HepG2 (cell line): ENCODE results near the gene CALY. TPM values are rescaled to one million over a fixed set of nuclear protein-coding genes. Genes with fewer than 3 reads are reported as not detected.

Source experiments
- ARID2 ChIP-seq: sonication (generic); formaldehyde crosslinking; IDR thresholded peaks from 2 replicates; pipeline ENCODE4 v1.8.1; 2022; ENCODE audit warnings: mild to moderate bottlenecking, missing genetic modification reagents, borderline replicate concordance
- CBFB ChIP-seq: sonication (generic); formaldehyde crosslinking; IDR thresholded peaks from 2 replicates; pipeline ENCODE4 v1.4.0; 2020; ENCODE audit warnings: missing genetic modification reagents
- DZIP1 ChIP-seq: sonication (generic); formaldehyde crosslinking; IDR thresholded peaks from 2 replicates; pipeline ENCODE4 v1.5.0; 2020; ENCODE audit warnings: mild to moderate bottlenecking, missing genetic modification reagents
- EEA1 ChIP-seq: sonication (generic); formaldehyde crosslinking; IDR thresholded peaks from 2 replicates; pipeline ENCODE4 v1.5.1; 2020; ENCODE audit warnings: mild to moderate bottlenecking, missing genetic modification reagents, borderline replicate concordance
- HMGXB4 ChIP-seq, 2 experiments: sonication (generic) in 1 of 2; formaldehyde crosslinking in 1 of 2; IDR thresholded peaks; 2 replicates each; pipeline versions ENCODE4 v1.4.0 to v1.6.1; 2018 to 2020; ENCODE audit warnings: missing genetic modification reagents in 2 of 2, borderline replicate concordance in 1 of 2, low read depth in 1 of 2, mild to moderate bottlenecking in 1 of 2, missing biosample characterization in 1 of 2
- HNRNPH1 ChIP-seq: fragments of 200-400 bp; formaldehyde crosslinking; optimal IDR thresholded peaks from 2 replicates; pipeline ENCODE3; 2017; ENCODE audit warnings: mild to moderate bottlenecking, low read depth, low read length
- HNRNPUL1 ChIP-seq: fragments of 200-400 bp; formaldehyde crosslinking; IDR thresholded peaks from 2 replicates; pipeline ENCODE4 v1.6.1; 2017; ENCODE audit warnings: low read depth, mild to moderate bottlenecking, low read length, moderate library complexity
- MAFF ChIP-seq: IDR thresholded peaks from 2 replicates; pipeline ENCODE4 v1.6.1; 2011; ENCODE audit warnings: low read depth, low read length, improper control_type of control experiment
- MED8 ChIP-seq: sonication (generic); formaldehyde crosslinking; IDR thresholded peaks from 2 replicates; pipeline ENCODE4 v1.8.1; 2023; ENCODE audit warnings: mild to moderate bottlenecking, missing genetic modification reagents; ENCODE audit not compliant: insufficient replicate concordance
- PREB ChIP-seq: sonication (generic); formaldehyde crosslinking; IDR thresholded peaks from 2 replicates; pipeline ENCODE4 v1.4.0; 2020; ENCODE audit warnings: missing genetic modification reagents
- RNF219 ChIP-seq: sonication (generic); formaldehyde crosslinking; IDR thresholded peaks from 2 replicates; pipeline ENCODE4 v1.5.0; 2020; ENCODE audit warnings: mild to moderate bottlenecking, missing genetic modification reagents
- USF2 ChIP-seq, 2 experiments: sonication (generic) in 1 of 2; formaldehyde crosslinking in 1 of 2; IDR thresholded peaks; 2 replicates each; pipeline versions ENCODE4 v1.5.1 to v1.6.1; 2011 to 2020; ENCODE audit warnings: borderline replicate concordance in 1 of 2, low read depth in 1 of 2, low read length in 1 of 2, mild to moderate bottlenecking in 1 of 2, missing genetic modification reagents in 1 of 2, moderate library complexity in 1 of 2
- ZC3H13 ChIP-seq: sonication (generic); formaldehyde crosslinking; IDR thresholded peaks from 2 replicates; pipeline ENCODE4 v1.8.1; 2023; ENCODE audit warnings: mild to moderate bottlenecking, missing genetic modification reagents, moderate library complexity
- ZFAT ChIP-seq: sonication (generic); formaldehyde crosslinking; conservative IDR thresholded peaks from 2 replicates; pipeline ENCODE4 v1.8.1; 2023; ENCODE audit warnings: missing genetic modification reagents, inconsistent platforms
- ZNF256 ChIP-seq: sonication (generic); formaldehyde crosslinking; conservative IDR thresholded peaks from 2 replicates; pipeline ENCODE4 v1.4.0; 2020; ENCODE audit warnings: missing genetic modification reagents
- ZNF546 ChIP-seq: sonication (generic); formaldehyde crosslinking; conservative IDR thresholded peaks from 2 replicates; pipeline ENCODE4 v1.8.1; 2023; ENCODE audit warnings: mild to moderate bottlenecking, missing genetic modification reagents
- ZNF761 ChIP-seq: sonication (generic); formaldehyde crosslinking; conservative IDR thresholded peaks from 2 replicates; pipeline ENCODE4 v1.4.0; 2020; ENCODE audit warnings: mild to moderate bottlenecking, missing genetic modification reagents
- polyA plus RNA-seq, 8 experiments: library from polyadenylated mRNA; depleted of rRNA in 3 of 8; stranded (reverse) in 7 of 8; unstranded in 1 of 8; fragments of >200 nt; fragmentation: Illumina TruSeq in 4 of 8; extraction: Trizol in 4 of 8; gene quantifications; 2 replicates each; pipeline versions ENCODE4 v1.2.1 to v1.2.3, GENCODE V29; 2011 to 2016; ENCODE audit warnings: low read depth in 4 of 8, missing spikeins in 1 of 8, mixed read lengths in 1 of 8; ENCODE audit not compliant: insufficient read depth in 1 of 8
- total RNA-seq, 5 experiments: library from RNA; depleted of rRNA; stranded (reverse); fragments of >200 nt; fragmentation: Illumina TruSeq; extraction: Trizol; gene quantifications; 2 replicates each; pipeline ENCODE4 v1.2.3, GENCODE V29; 2016; ENCODE audit warnings: low read depth in 1 of 5

The CALY gene
- total and polyA plus RNA-seq, 2 of the 13 experiments (the other 11 are each of a cell fraction or from before 2014, with no cell fraction given) = 0.08 TPM; not detected in 1

GRCh38 chr10:133378251-133379096 is 41.8 kb upstream of the CALY start (continued):
- TF ChIP-seq HMGXB4 (CRISPR knock-in tag; IDR thresholded peaks at IDR 0.05; ENCODE audit: borderline replicate concordance in 1 of 2, low read depth in 1 of 2) (peak in 1 of 2 experiments; percentile 63; a peak in 2 of 4 replicates), ZFAT (CRISPR knock-in tag) (no peak), ZNF256 (CRISPR knock-in tag) (no peak), HNRNPUL1 (no peak), CBFB (CRISPR knock-in tag) (no peak), MAFF (no peak), ZNF761 (CRISPR knock-in tag) (no peak), USF2 (IDR thresholded peaks at IDR 0.05; ENCODE audit: low read depth, low read length) (no peak), USF2 (CRISPR knock-in tag; IDR thresholded peaks at IDR 0.05; ENCODE audit: borderline replicate concordance) (0 out of 2 replicates have a peak, but pooled peaks have one; percentile 24), HNRNPH1 (no peak), ZC3H13 (CRISPR knock-in tag) (peak; percentile 62; the same call in 1 of the 2 replicates), DZIP1 (CRISPR knock-in tag) (peak; percentile 48; the same call in 1 of the 2 replicates), MED8 (CRISPR knock-in tag) (no peak), ARID2 (CRISPR knock-in tag) (0 out of 2 replicates have a peak, but pooled peaks have one; percentile 45), RNF219 (no peak), ZNF546 (no peak), PREB (CRISPR knock-in tag) (no peak), EEA1 (CRISPR knock-in tag) (no peak)
